ENCODE measurements around the gene CSE1L. TPM values are rescaled to one million over a fixed set of nuclear protein-coding genes. Genes with fewer than 3 reads are reported as not detected.
"Not testable (repeated sequence)": the region's sequence is repeated elsewhere in the genome, so short reads cannot be mapped to it uniquely, and the experiment has no call there.

Gene CSE1L
- total and polyA plus RNA-seq, 2 donors from 2014 or later = 32.4 to 39.6 TPM

GRCh38 chr20:49024220-49024619 lies 21.9 kb upstream of the CSE1L start:
- no peaks in the 10 kb centered on the region for H3K27me3 ChIP-seq (ENCODE audit: control insufficient read depth, insufficient read depth, low read length)
- no peak overlapping the region for H3K27ac ChIP-seq (ENCODE audit: low read depth in 2 of 2, low read length in 2 of 2)
- H3K36me3 ChIP-seq (ENCODE audit: control insufficient read depth in 2 of 3, insufficient read depth in 3 of 3, low read length in 3 of 3) = peaks cover 2 to 36% (median 22%) of the 10 kb centered on the region in 3 donors
- DNase-seq (no peak), FAIRE-seq (no peak)
- no peak overlapping the region for H3K4me3 ChIP-seq (ENCODE audit: low read length in 3 of 3)
- no peaks in the 10 kb centered on the region for H3K9me3 ChIP-seq (ENCODE audit: control insufficient read depth in 2 of 3, insufficient read depth in 1 of 3, low read length in 3 of 3)
- TF ChIP-seq, protein P1, sequence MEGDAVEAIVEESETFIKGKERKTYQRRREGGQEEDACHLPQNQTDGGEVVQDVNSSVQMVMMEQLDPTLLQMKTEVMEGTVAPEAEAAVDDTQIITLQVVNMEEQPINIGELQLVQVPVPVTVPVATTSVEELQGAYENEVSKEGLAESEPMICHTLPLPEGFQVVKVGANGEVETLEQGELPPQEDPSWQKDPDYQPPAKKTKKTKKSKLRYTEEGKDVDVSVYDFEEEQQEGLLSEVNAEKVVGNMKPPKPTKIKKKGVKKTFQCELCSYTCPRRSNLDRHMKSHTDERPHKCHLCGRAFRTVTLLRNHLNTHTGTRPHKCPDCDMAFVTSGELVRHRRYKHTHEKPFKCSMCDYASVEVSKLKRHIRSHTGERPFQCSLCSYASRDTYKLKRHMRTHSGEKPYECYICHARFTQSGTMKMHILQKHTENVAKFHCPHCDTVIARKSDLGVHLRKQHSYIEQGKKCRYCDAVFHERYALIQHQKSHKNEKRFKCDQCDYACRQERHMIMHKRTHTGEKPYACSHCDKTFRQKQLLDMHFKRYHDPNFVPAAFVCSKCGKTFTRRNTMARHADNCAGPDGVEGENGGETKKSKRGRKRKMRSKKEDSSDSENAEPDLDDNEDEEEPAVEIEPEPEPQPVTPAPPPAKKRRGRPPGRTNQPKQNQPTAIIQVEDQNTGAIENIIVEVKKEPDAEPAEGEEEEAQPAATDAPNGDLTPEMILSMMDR (IDR thresholded peaks at IDR 0.05; ENCODE audit: borderline replicate concordance, extremely low read depth, insufficient read depth) = no peak
- no peak overlapping the region for H3K9ac ChIP-seq (ENCODE audit: low read length in 3 of 3)
- intact Hi-C loops (cut with DNase I) = no loop called here
- no peaks in the 10 kb centered on the region for H3K4me1 ChIP-seq (ENCODE audit: control insufficient read depth in 2 of 3, insufficient read depth in 2 of 3, low read depth in 1 of 3, low read length in 3 of 3)

- H3K9me3 ChIP-seq (ENCODE audit: control insufficient read depth in 2 of 3, insufficient read depth in 1 of 3, low read length in 3 of 3); FAIRE-seq; intact Hi-C loops (cut with DNase I); DNase-seq; H3K4me1 ChIP-seq (ENCODE audit: control insufficient read depth in 2 of 3, insufficient read depth in 2 of 3, low read depth in 1 of 3, low read length in 3 of 3); H3K4me3 ChIP-seq (ENCODE audit: low read length in 3 of 3); H3K27me3 ChIP-seq (ENCODE audit: control insufficient read depth, insufficient read depth, low read length); H3K9ac ChIP-seq (ENCODE audit: low read length in 3 of 3); H3K27ac ChIP-seq (ENCODE audit: low read depth in 2 of 2, low read length in 2 of 2): not testable (repeated sequence)
- peaks cover 5 to 33% (median 28%) of the 10 kb centered on the region in 3 donors for H3K36me3 ChIP-seq (ENCODE audit: control insufficient read depth in 2 of 3, insufficient read depth in 3 of 3, low read length in 3 of 3)
These were observed 17.9 kb upstream of the CSE1L start for GRCh38 chr20:49028177-49028576.

DNA sequence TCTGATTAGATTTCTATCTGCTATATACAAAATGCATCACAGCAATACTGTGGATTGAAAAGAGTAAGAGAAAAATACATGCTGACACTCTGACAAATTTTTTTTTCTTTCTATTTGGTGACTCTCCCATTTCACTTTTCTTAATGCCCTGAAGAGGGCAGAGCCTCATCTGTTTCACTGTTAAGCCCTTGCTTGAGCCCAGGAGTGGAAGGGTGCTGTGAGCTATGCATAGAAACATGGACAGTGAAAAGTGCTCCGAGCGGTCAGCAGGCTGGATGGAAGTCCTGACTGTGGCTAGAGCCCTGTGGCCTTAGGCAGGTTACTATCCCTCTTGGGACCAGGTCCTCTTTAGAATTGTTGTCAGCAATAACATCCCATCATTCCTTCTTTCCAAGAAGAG lies 17.4 kb upstream of the CSE1L start:
- H3K4me1 ChIP-seq (ENCODE audit: control insufficient read depth in 2 of 3, insufficient read depth in 2 of 3, low read depth in 1 of 3, low read length in 3 of 3) = no peaks in the 10 kb centered on the region
- no peaks in the 10 kb centered on the region for H3K9me3 ChIP-seq (ENCODE audit: control insufficient read depth in 2 of 3, insufficient read depth in 1 of 3, low read length in 3 of 3)
- TF ChIP-seq, protein P1 (IDR thresholded peaks at IDR 0.05; ENCODE audit: borderline replicate concordance, extremely low read depth, insufficient read depth) = no peak
- no peak overlapping the region for H3K9ac ChIP-seq (ENCODE audit: low read length in 3 of 3)
- H3K27me3 ChIP-seq (ENCODE audit: control insufficient read depth, insufficient read depth, low read length) = no peaks in the 10 kb centered on the region
- peak in 1 of 5 donors; percentile 37 for DNase-seq
- no peak for FAIRE-seq
- intact Hi-C loops (cut with DNase I) = no loop called here
- H3K4me3 ChIP-seq (ENCODE audit: low read length in 3 of 3) = no peak overlapping the region
- no peak overlapping the region for H3K27ac ChIP-seq (ENCODE audit: low read depth in 2 of 2, low read length in 2 of 2)
- peaks cover 6 to 34% (median 29%) of the 10 kb centered on the region in 3 donors for H3K36me3 ChIP-seq (ENCODE audit: control insufficient read depth in 2 of 3, insufficient read depth in 3 of 3, low read length in 3 of 3)

- Histone ChIP-seq H3K27me3 (ENCODE audit: control insufficient read depth, insufficient read depth, low read length) (no peaks in the 10 kb centered on the region), H3K36me3 (ENCODE audit: control insufficient read depth in 2 of 3, insufficient read depth in 3 of 3, low read length in 3 of 3) (peaks cover 6 to 32% (median 32%) of the 10 kb centered on the region in 3 donors), H3K4me3 (ENCODE audit: low read length in 3 of 3) (no peak overlapping the region), H3K4me1 (ENCODE audit: control insufficient read depth in 2 of 3, insufficient read depth in 2 of 3, low read depth in 1 of 3, low read length in 3 of 3) (no peaks in the 10 kb centered on the region), H3K9me3 (ENCODE audit: control insufficient read depth in 2 of 3, insufficient read depth in 1 of 3, low read length in 3 of 3) (no peaks in the 10 kb centered on the region), H3K9ac (ENCODE audit: low read length in 3 of 3) (no peak overlapping the region), H3K27ac (ENCODE audit: low read depth in 2 of 2, low read length in 2 of 2) (no peak overlapping the region)
- TF ChIP-seq, protein P1 (IDR thresholded peaks at IDR 0.05; ENCODE audit: borderline replicate concordance, extremely low read depth, insufficient read depth) = no peak
- FAIRE-seq (no peak), DNase-seq (no peak)
- intact Hi-C loops (cut with DNase I) = no loop called here
These were observed 16.9 kb upstream of the CSE1L start for GRCh38 chr20:49029203-49029602.

Measured in kidney (tissue), 14 donors.